Measurements from ENCODE around the gene SPRR5.

The SPRR5 gene

DNA sequence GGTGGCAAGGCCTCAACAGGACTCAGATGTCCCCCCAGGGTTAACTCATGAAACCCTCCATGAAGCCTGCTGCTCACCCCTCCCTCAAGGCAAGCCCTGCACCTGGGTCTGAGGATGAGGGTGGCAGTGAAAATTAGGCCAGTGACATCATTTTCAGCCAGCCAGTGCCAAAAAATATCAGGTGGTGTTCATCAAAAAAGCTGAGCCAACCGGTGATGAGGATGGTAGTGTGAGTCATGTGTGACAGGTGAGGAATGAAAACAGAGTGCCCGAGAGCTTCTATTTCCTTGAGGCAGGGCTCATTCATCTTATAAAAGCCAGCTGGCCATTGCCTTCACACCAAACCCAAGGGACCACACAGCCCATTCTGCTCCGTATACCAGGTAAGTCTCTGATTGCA lies 36.7 kb downstream of the SPRR5 start, which contains the start of gene SPRR1A:
Gene SPRR1A (plus strand): TSS at position 339 of the 400 bp plus-strand sequence. CDS start 1,150 bp downstream, outside the sequence.
- DNase-seq: no peak

DNA sequence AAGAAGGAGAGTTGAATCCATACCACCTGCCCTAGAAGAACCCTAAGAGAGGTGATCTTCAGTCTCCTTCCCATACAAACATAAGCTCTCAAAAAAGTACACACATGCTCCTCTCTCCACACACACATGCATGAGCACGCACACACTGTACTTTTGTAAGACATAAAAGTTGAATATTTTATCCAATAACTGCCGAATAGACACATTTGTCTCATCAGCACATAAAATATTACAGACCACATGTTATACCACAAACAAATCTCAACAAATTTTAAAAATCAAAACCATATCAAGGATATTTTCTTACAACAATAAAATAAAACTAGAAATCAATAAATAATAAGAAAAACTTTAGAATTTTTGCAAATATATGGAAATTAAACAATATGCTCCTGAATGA lies 39.6 kb downstream of the SPRR5 start:
- DNase-seq: no peak

DNA sequence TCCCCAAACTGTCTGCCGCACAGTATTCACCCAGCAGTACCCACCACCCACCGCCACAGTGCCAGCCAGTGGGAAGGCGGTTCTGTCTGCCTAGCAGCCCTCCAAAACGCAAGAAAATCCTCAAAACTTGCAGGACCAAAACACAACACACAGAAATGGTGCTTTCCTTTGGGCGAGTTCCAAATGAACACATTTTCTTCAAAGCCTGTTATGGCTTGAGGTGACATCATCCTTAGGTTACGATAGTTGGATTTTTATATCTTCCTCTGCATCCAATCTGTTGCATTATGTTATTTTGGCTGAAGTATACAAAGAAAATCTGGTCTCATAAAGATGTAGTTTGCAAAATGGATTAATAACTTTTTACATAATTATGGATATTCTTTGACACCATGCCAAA lies 46.2 kb downstream of the SPRR5 start:
- no peak for DNase-seq

DNA sequence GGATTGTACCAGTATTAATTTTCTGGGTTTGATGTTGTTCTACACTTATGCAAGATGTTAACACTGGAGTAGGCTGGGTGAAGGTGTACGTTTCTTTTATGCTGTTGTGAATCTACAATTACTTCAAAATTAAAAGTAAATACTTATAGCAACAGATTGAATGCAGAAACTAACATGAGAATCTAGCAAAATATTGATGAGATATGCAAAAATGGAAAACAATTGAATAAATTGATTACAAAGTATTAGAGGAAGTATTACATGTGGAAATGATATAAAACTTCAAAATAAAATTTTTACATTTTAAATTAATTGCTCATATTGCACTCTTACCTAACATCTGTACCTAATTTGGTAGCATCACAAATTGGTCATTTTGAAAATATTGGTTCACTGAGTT lies 48.8 kb downstream of the SPRR5 start:
- no peak for DNase-seq

DNA sequence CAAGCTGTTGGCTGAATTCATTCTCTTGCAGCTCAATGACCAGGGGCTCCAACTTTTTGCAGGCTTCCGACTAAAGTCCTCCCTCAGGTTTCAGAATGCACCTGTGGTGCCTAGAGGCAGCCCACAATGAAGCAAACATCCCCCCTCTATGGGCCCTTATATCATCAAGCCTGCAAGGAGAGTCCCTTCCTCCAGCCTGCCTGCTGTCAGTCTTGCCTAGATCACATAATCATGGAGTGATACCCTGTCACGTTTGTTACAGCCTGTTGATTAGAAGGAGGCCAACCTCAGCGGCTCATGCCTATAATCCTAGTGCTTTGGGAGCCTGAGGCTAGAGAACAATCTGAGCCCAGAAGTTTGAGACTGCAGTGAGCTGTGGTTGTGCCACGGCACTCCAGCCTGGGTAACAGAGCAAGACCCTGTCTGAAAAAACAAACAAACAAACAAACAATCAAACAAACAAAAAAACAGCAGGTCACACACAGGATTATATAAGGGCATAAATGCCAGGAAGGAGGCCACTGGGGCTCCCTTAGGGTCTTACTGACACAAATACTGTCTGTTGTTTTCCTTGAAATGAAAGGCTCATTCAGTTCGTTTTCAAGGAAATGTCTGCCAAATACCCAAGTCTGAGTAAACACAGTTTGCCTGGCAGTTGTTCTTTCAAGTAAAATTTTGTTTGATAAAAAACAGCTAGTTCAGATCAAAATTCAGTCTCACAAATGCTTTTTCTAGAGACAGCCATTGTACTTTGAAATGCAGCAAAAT lies 49.8 kb downstream of the SPRR5 start:
- no peak for DNase-seq

DNA sequence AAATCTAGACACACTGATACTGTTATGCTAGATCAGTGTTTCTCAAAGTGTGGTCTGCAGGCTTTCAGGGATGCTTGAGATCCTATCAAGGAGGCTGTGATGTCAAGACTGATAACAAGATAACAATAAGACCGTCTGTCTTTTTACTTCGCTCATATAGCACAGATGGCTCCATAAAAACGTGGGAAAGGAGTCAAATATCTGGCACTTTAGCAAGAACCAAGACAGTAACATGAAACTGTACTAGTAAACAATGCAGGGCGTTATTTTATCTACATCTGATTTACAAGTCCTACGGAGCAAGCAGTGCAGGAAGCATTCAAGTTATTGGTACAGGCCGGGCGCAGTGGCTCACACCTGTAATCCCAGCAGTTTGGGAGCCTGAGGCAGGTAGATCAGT lies 50.9 kb downstream of the SPRR5 start:
- DNase-seq: no peak

DNA sequence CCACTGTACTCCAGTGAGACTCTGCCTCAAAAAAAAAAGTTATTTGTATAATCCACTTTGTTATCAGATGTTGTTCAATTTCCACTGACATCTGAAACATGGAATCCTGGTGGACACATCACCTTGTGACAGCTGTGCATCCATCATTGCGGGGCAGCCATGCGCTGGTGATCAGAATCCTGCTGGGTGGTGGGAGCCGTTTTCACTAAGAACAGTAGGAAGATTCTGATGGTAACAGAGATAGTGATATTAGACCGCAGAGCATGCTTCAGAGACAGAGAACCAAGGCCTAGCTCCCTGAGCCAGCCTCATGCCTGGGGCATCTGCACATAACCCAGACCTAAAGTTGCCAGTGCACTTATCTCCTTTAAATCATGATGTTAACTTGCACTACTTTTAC lies 51.5 kb downstream of the SPRR5 start:
- no peak for DNase-seq
